Liver (tissue), 9 donors: ENCODE measurements around the gene OGFOD3. TPM values are rescaled to one million over a fixed set of nuclear protein-coding genes. Genes with fewer than 3 reads are reported as not detected.

ENCODE experiments used
- DNase-seq: peaks from one replicate; pipeline ENCODE4 v3.0.0-alpha.2; 2017; ENCODE audit warnings: low spot score
- H3K27ac ChIP-seq, 2 donors: one replicate each; pipeline ENCODE4 v1.7.0; 2013; ENCODE audit warnings: inconsistent platforms in 2 of 2, low read length in 2 of 2, control low read depth in 1 of 2, low read depth in 1 of 2, mild to moderate bottlenecking in 1 of 2
- H3K27me3 ChIP-seq, 4 donors: one replicate each; pipeline versions ENCODE4 v1.6.1 to v1.7.0; 2013; ENCODE audit warnings: low read length in 3 of 4, inconsistent platforms in 1 of 4, mild to moderate bottlenecking in 1 of 4, moderate library complexity in 1 of 4; ENCODE audit not compliant: control insufficient read depth in 4 of 4, insufficient read depth in 4 of 4
- H3K36me3 ChIP-seq, 4 donors: one replicate each; pipeline versions ENCODE4 v1.6.1 to v1.7.0; 2013; ENCODE audit warnings: low read length in 3 of 4, mild to moderate bottlenecking in 3 of 4, low read depth in 1 of 4, moderate library complexity in 1 of 4; ENCODE audit not compliant: control insufficient read depth in 4 of 4, insufficient read depth in 3 of 4
- H3K4me1 ChIP-seq, 4 donors: one replicate each; pipeline versions ENCODE4 v1.6.1 to v1.7.0; 2013; ENCODE audit warnings: low read length in 3 of 4, mild to moderate bottlenecking in 3 of 4, moderate library complexity in 1 of 4; ENCODE audit not compliant: control insufficient read depth in 4 of 4, insufficient read depth in 4 of 4
- H3K4me3 ChIP-seq, 3 donors: one replicate each; pipeline versions ENCODE4 v1.6.1 to v1.7.0; 2013; ENCODE audit warnings: low read length in 3 of 3, control low read depth in 1 of 3, low read depth in 1 of 3, mild to moderate bottlenecking in 1 of 3
- H3K9ac ChIP-seq, 2 donors: one replicate each; pipeline ENCODE4 v1.7.0; 2013; ENCODE audit warnings: low read length in 2 of 2, mild to moderate bottlenecking in 2 of 2, moderate library complexity in 2 of 2, control low read depth in 1 of 2, low read depth in 1 of 2
- H3K9me3 ChIP-seq, 4 donors: one replicate each; pipeline versions ENCODE4 v1.6.1 to v1.7.0; 2013; ENCODE audit warnings: low read length in 3 of 4; ENCODE audit not compliant: control insufficient read depth in 4 of 4
- ATF3 ChIP-seq: IDR thresholded peaks from 2 replicates; pipeline ENCODE4 v1.6.1; 2016; ENCODE audit warnings: antibody characterized with exemption
- CTCF ChIP-seq: fragments of 150-350 bp; IDR thresholded peaks from 2 replicates; pipeline ENCODE4 v1.5.1; 2017; ENCODE audit warnings: improper control_type of control experiment, low read depth, low read length; ENCODE audit not compliant: missing input control
- EGR1 ChIP-seq, 2 donors: IDR thresholded peaks; 2 replicates each; pipeline ENCODE4 v1.6.1; 2016 to 2018; ENCODE audit warnings: antibody characterized with exemption in 2 of 2, low read depth in 2 of 2
- FOXA1 ChIP-seq: IDR thresholded peaks from 2 replicates; pipeline ENCODE4 v1.6.1; 2016; ENCODE audit warnings: antibody characterized with exemption
- FOXA2 ChIP-seq: IDR thresholded peaks from 2 replicates; pipeline ENCODE4 v1.6.1; 2016; ENCODE audit warnings: antibody characterized with exemption
- GABPA ChIP-seq, 2 donors: IDR thresholded peaks in 1 of 2; conservative IDR thresholded peaks in 1 of 2; 2 replicates each; pipeline ENCODE4 v1.6.1; 2016; ENCODE audit warnings: antibody characterized with exemption in 2 of 2, mild to moderate bottlenecking in 1 of 2, moderate library complexity in 1 of 2
- HNF4A ChIP-seq, 2 donors: conservative IDR thresholded peaks; 2 replicates each; pipeline ENCODE4 v1.6.1; 2016; ENCODE audit warnings: antibody characterized with exemption in 2 of 2, mild to moderate bottlenecking in 2 of 2
- HNF4G ChIP-seq: IDR thresholded peaks from 2 replicates; pipeline ENCODE4 v1.6.1; 2016; ENCODE audit warnings: antibody characterized with exemption
- JUND ChIP-seq, 2 donors: IDR thresholded peaks; 2 replicates each; pipeline ENCODE4 v1.6.1; 2016; ENCODE audit warnings: antibody characterized with exemption in 2 of 2
- MAX ChIP-seq: IDR thresholded peaks from 2 replicates; pipeline ENCODE4 v1.6.1; 2016; ENCODE audit warnings: antibody characterized with exemption
- NR2F2 ChIP-seq: IDR thresholded peaks from 2 replicates; pipeline ENCODE4 v1.6.1; 2016; ENCODE audit warnings: antibody characterized with exemption
- RAD21 ChIP-seq, 2 donors: IDR thresholded peaks; 2 replicates each; pipeline ENCODE4 v1.6.1; 2016; ENCODE audit warnings: antibody characterized with exemption in 2 of 2, mild to moderate bottlenecking in 2 of 2
- REST ChIP-seq: IDR thresholded peaks from 2 replicates; pipeline ENCODE4 v1.6.1; 2016; ENCODE audit warnings: antibody characterized with exemption, mild to moderate bottlenecking
- RXRA ChIP-seq, 2 donors: IDR thresholded peaks; 2 replicates each; pipeline ENCODE4 v1.6.1; 2017 to 2018; ENCODE audit warnings: antibody characterized with exemption in 2 of 2, mild to moderate bottlenecking in 1 of 2
- SP1 ChIP-seq: IDR thresholded peaks from 2 replicates; pipeline ENCODE4 v1.6.1; 2018; ENCODE audit warnings: antibody characterized with exemption, mild to moderate bottlenecking
- TAF1 ChIP-seq: conservative IDR thresholded peaks from 2 replicates; pipeline ENCODE4 v1.6.1; 2016; ENCODE audit warnings: antibody characterized with exemption, mild to moderate bottlenecking
- YY1 ChIP-seq: IDR thresholded peaks from 2 replicates; pipeline ENCODE4 v1.6.1; 2016; ENCODE audit warnings: antibody characterized with exemption, mild to moderate bottlenecking
- ZBTB33 ChIP-seq: IDR thresholded peaks from 2 replicates; pipeline ENCODE4 v1.6.1; 2016; ENCODE audit warnings: antibody characterized with exemption
- WGBS: extraction: QIAGEN DNeasy Blood & Tissue Kit; methylation state at CpG from one replicate; pipeline ENCODE4 v1.1.7; 2013; 5-methylcytosine and 5-hydroxymethylcytosine counted together
- polyA plus RNA-seq, 2 donors: library from polyadenylated mRNA; stranded (reverse) in 1 of 2; unstranded in 1 of 2; fragments of 200-250 nt in 1 of 2; fragments of >200 nt in 1 of 2; fragmentation: Nextera tagmentation in 1 of 2; extraction: Ambion mirVana in 1 of 2; gene quantifications; one replicate each; pipeline versions ENCODE4 v1.2.1 to v1.2.3, GENCODE V29; 2013 to 2015
- total RNA-seq, 2 donors: library from RNA; depleted of rRNA; stranded (reverse); fragments of >200 nt; gene quantifications; one replicate each; pipeline ENCODE4 v1.2.3, GENCODE V29; 2014
- donor health status: healthy.
- donor health status: healthy.
- donor health status: healthy.
- donor health status: healthy.
- donor health status: healthy.

Gene OGFOD3
- total and polyA plus RNA-seq, 4 donors = 15.0 to 23.2 (median 18.5) TPM

GRCh38 chr17:82449131-82449882 is 30.9 kb upstream of the OGFOD3 start:
- H3K36me3 ChIP-seq = no peaks in the 10 kb centered on the region
- no peaks in the 10 kb centered on the region for H3K27me3 ChIP-seq
- TF ChIP-seq RAD21 (IDR thresholded peaks at IDR 0.05) = no peak
- TF ChIP-seq HNF4G = no peak
- TF ChIP-seq NR2F2 = no peak
- TF ChIP-seq MAX = no peak
- TF ChIP-seq ATF3 = no peak
- TF ChIP-seq JUND (IDR thresholded peaks at IDR 0.05) = no peak
- no peak for TF ChIP-seq GABPA (IDR thresholded peaks at IDR 0.05 in 1 of 2, conservative IDR thresholded peaks at IDR 0.05 in 1 of 2)
- no peak for TF ChIP-seq EGR1 (IDR thresholded peaks at IDR 0.05; ENCODE audit: low read depth in 2 of 2)
- TF ChIP-seq SP1 = no peak
- no peak for TF ChIP-seq RXRA (IDR thresholded peaks at IDR 0.05)
- peak overlapping the region; percentile 79 to 93 for H3K27ac ChIP-seq
- peak overlapping the region in 1 of 2 donors; percentile 63 for H3K9ac ChIP-seq
- H3K4me3 ChIP-seq = peak overlapping the region; percentile 77 to 91 (median 86)
- 78% methylated on average over 30 of the region's 30 CpGs for WGBS
- H3K9me3 ChIP-seq = no peaks in the 10 kb centered on the region
- no peak for DNase-seq
- H3K4me1 ChIP-seq = peaks cover 11 to 43% (median 34%) of the 10 kb centered on the region in 4 donors

- WGBS = 96% methylated on average over 11 of the region's 11 CpGs
- Histone ChIP-seq H3K36me3 (no peaks in the 10 kb centered on the region), H3K4me1 (peaks cover 20 to 56% (median 42%) of the 10 kb centered on the region in 4 donors), H3K27ac (no peak overlapping the region), H3K9me3 (no peaks in the 10 kb centered on the region), H3K27me3 (no peaks in the 10 kb centered on the region), H3K9ac (no peak overlapping the region), H3K4me3 (no peak overlapping the region)
- TF ChIP-seq RAD21 (IDR thresholded peaks at IDR 0.05) (no peak), SP1 (no peak), FOXA2 (no peak), JUND (IDR thresholded peaks at IDR 0.05) (no peak), NR2F2 (no peak), RXRA (IDR thresholded peaks at IDR 0.05) (no peak), MAX (no peak), CTCF (no peak), EGR1 (IDR thresholded peaks at IDR 0.05; ENCODE audit: low read depth in 2 of 2) (no peak), ATF3 (no peak), FOXA1 (no peak), GABPA (IDR thresholded peaks at IDR 0.05 in 1 of 2, conservative IDR thresholded peaks at IDR 0.05 in 1 of 2) (no peak), REST (no peak), ZBTB33 (no peak), HNF4G (no peak), TAF1 (no peak), HNF4A (conservative IDR thresholded peaks at IDR 0.05) (no peak), YY1 (no peak)
- DNase-seq = no peak
These were observed 29.5 kb upstream of the OGFOD3 start for GRCh38 chr17:82447876-82448275.
